Heart left ventricle (tissue), 16 donors: ENCODE data around the gene SLC26A4. TPM values are rescaled to one million over a fixed set of nuclear protein-coding genes. Genes with fewer than 3 reads are reported as not detected.
A peak's percentile ranks its signal among the peaks of the same experiment; 100 is the strongest.

Experiments used
- ATAC-seq, 4 donors: fragments of 200-7000 bp; cut with Tn5 transposase; one replicate each; pipeline ENCODE4 v1.9.1; 2020 to 2022; ENCODE audit warnings: moderate library complexity in 4 of 4, mild to moderate bottlenecking in 3 of 4, moderate number of reproducible peaks in 1 of 4
- DNase-seq, 5 donors: peaks; one replicate each; pipeline ENCODE4 v3.0.0-alpha.2; 2020
- H3K27ac ChIP-seq, 12 donors: fragments of 200-600 bp; sonication (generic) in 4 of 12; one replicate each; pipeline versions ENCODE4 v1.5.0 to v1.8.0; 2016 to 2022; ENCODE audit warnings: mild to moderate bottlenecking in 2 of 12
- H3K27me3 ChIP-seq, 9 donors: fragments of 200-600 bp; sonication (generic) in 2 of 9; one replicate each; pipeline versions ENCODE4 v1.5.1 to v1.8.0; 2016 to 2022; ENCODE audit warnings: mild to moderate bottlenecking in 3 of 9
- H3K36me3 ChIP-seq, 9 donors: fragments of 200-600 bp; sonication (generic) in 2 of 9; one replicate each; pipeline versions ENCODE4 v1.5.0 to v1.8.0; 2018 to 2022; ENCODE audit warnings: mild to moderate bottlenecking in 2 of 9
- H3K4me1 ChIP-seq, 12 donors: fragments of 200-600 bp; sonication (generic) in 4 of 12; one replicate each; pipeline versions ENCODE4 v1.5.0 to v1.8.0; 2016 to 2022; ENCODE audit warnings: mild to moderate bottlenecking in 3 of 12
- H3K4me3 ChIP-seq, 12 donors: fragments of 200-600 bp; sonication (generic) in 4 of 12; one replicate each; pipeline versions ENCODE4 v1.5.0 to v1.8.0; 2017 to 2022; ENCODE audit warnings: mild to moderate bottlenecking in 9 of 12, moderate library complexity in 4 of 12
- H3K9me3 ChIP-seq, 12 donors: fragments of 200-600 bp; sonication (generic) in 4 of 12; one replicate each; pipeline versions ENCODE4 v1.5.0 to v1.8.0; 2016 to 2022; ENCODE audit warnings: mild to moderate bottlenecking in 1 of 12
- POLR2A ChIP-seq, 2 donors: fragments of 450-650 bp; IDR thresholded peaks; one replicate each; pipeline ENCODE4 v1.6.1; 2017; ENCODE audit warnings: antibody characterized with exemption in 2 of 2, mild to moderate bottlenecking in 2 of 2, moderate library complexity in 2 of 2
- WGBS, 4 donors: extraction: QIAGEN DNeasy Blood & Tissue Kit in 2 of 4; methylation state at CpG; one replicate each; pipeline versions ENCODE4 v1.1.5 to v1.1.7; 2013 to 2018; 5-methylcytosine and 5-hydroxymethylcytosine counted together
- intact Hi-C, 10 donors: fragments of 100-400 bp; cut with DNase I; formaldehyde crosslinking; loops; one replicate each; pipeline versions ENCODE4 v1.11.1 to v1.14.2; 2022
- polyA plus RNA-seq, 2 donors: library from polyadenylated mRNA; stranded (reverse); fragments of 200-250 nt; gene quantifications; one replicate each; pipeline ENCODE4 v1.2.3, GENCODE V29; 2013
- total RNA-seq, 9 donors: library from RNA; depleted of rRNA in 2 of 9; stranded (reverse); fragments of >200 nt in 2 of 9; fragmentation: NEBNext Ultra II Directional in 3 of 9; extraction: Animal tissue kit (Norgen Biotek cat#: 25700) in 3 of 9; gene quantifications; one replicate each; pipeline versions ENCODE4 v1.1.0 to v1.2.4, GENCODE V29; 2016 to 2023
- TF ChIP-seq, protein P1 (sequence below), 12 donors: fragments of 200-600 bp; sonication (generic) in 4 of 12; IDR thresholded peaks; one replicate each; pipeline versions ENCODE4 v1.5.0 to v1.8.0; 2018 to 2022; ENCODE audit warnings: antibody characterized with exemption in 12 of 12, mild to moderate bottlenecking in 5 of 12
- donor health status: ischemic (EF 13 %, LVEDD 7.1; RV severe dilation, severe dysfunction).
- donor health status: healthy with polysubstance abuse.
- donor health status: DM: no; HTN: yes; CAD: no.
- donor health status: DM: no; HTN: no; CAD: no.
- donor health status: ischemic (EF 25% LVEDD 6.9; RV normal size, moderate dysfunction).
- donor health status: ischemic (EF 25% LVEDD 5.7; RV mildly dilated, moderate dysfunction).
- donor health status: healthy.
- donor health status: DM: yes; HTN: yes; CAD: no.
- donor health status: ischemic (EF 35%, LVEDD 5.7; RV mildly dilated, moderate dysfunction).
- donor health status: nonischemic (EF 11% LVEDD 7.7; RV severe dilation, severe dysfunction).
- donor health status: DM: yes; HTN: yes; CAD: no.
- donor health status: PGD.
- donor health status: ischemic (EF 29% LVEDD 5.4; RV normal size, mild dysfunction).
- donor health status: nonischemic (EF 23%, LVEDD 6.1; RV moderate dilation, normal function).

SLC26A4 gene
- total and polyA plus RNA-seq, 11 donors = 0.19 to 1.8 (median 0.42) TPM

DNA sequence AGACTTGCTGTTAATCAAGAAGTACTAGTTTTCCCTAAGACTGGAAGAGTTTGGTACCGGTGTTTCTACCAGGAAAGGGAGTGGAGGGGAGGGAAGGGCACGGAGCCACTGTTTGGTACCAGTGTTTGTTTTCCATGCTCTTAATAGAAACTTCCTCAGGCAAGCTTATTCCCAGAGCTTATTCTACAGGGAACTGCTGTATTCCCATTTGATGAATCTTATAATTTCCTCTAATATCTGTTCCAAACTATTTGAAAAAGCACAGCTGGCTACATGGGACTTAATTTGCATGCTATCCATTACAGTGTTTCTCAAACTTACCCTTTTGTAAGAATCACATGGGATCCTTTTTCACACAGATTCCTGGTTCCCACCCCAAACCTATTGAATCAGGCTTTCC, 23.7 kb downstream of the SLC26A4 start:
- intact Hi-C loops = no loop called here
- Histone ChIP-seq H3K4me1 (peaks cover 0 to 7% (median 0%) of the 10 kb centered on the region in 12 donors), H3K36me3 (no peaks in the 10 kb centered on the region), H3K4me3 (no peak overlapping the region), H3K9me3 (no peaks in the 10 kb centered on the region), H3K27ac (peak overlapping the region in 1 of 12 donors; percentile 15), H3K27me3 (no peaks in the 10 kb centered on the region)
- 41 to 63% (median 54%) methylated on average over 2 of the region's 2 CpGs for WGBS, 4 donors
- ATAC-seq = no peak
- TF ChIP-seq, protein P1, sequence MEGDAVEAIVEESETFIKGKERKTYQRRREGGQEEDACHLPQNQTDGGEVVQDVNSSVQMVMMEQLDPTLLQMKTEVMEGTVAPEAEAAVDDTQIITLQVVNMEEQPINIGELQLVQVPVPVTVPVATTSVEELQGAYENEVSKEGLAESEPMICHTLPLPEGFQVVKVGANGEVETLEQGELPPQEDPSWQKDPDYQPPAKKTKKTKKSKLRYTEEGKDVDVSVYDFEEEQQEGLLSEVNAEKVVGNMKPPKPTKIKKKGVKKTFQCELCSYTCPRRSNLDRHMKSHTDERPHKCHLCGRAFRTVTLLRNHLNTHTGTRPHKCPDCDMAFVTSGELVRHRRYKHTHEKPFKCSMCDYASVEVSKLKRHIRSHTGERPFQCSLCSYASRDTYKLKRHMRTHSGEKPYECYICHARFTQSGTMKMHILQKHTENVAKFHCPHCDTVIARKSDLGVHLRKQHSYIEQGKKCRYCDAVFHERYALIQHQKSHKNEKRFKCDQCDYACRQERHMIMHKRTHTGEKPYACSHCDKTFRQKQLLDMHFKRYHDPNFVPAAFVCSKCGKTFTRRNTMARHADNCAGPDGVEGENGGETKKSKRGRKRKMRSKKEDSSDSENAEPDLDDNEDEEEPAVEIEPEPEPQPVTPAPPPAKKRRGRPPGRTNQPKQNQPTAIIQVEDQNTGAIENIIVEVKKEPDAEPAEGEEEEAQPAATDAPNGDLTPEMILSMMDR (IDR thresholded peaks at IDR 0.05) = no peak
- no peak for TF ChIP-seq POLR2A (IDR thresholded peaks at IDR 0.05)
- DNase-seq = no peak

DNA sequence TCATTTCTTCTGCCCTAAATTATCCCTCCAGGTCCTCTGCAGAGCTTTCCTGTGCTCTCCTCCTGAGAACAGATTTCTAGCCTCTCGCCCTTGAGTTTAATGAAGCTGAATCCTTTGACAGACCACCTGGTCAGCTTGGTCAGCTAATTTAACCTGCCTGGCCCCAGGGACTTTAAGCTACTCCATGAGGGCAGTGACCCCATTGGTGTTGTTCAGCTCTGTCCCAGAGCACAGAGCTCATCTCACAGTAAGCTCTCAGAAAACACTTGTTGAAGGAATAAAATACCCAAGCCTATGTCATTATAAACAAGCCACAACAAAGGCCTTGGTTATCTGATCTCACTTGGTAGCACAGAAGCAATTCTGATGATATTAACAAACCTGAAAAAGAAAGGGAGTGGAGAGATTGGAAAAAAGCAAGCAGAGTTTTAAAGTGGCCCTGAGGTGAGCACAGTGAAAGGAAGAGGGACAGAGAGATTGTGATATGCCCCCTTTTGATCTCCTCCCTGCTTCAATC, 24.4 kb downstream of the SLC26A4 start:
- Histone ChIP-seq H3K27ac (peak overlapping the region in 1 of 12 donors; percentile 15), H3K36me3 (no peaks in the 10 kb centered on the region), H3K4me1 (peaks cover 0 to 8% (median 0%) of the 10 kb centered on the region in 12 donors), H3K27me3 (no peaks in the 10 kb centered on the region), H3K4me3 (no peak overlapping the region), H3K9me3 (no peaks in the 10 kb centered on the region)
- 79 to 93% (median 90%) methylated on average over 1 of the region's 1 CpG for WGBS, 4 donors
- no peak for DNase-seq
- ATAC-seq = no peak
- intact Hi-C loops = no loop called here
- TF ChIP-seq, protein P1 (IDR thresholded peaks at IDR 0.05) = no peak
- TF ChIP-seq POLR2A (IDR thresholded peaks at IDR 0.05) = no peak

DNA sequence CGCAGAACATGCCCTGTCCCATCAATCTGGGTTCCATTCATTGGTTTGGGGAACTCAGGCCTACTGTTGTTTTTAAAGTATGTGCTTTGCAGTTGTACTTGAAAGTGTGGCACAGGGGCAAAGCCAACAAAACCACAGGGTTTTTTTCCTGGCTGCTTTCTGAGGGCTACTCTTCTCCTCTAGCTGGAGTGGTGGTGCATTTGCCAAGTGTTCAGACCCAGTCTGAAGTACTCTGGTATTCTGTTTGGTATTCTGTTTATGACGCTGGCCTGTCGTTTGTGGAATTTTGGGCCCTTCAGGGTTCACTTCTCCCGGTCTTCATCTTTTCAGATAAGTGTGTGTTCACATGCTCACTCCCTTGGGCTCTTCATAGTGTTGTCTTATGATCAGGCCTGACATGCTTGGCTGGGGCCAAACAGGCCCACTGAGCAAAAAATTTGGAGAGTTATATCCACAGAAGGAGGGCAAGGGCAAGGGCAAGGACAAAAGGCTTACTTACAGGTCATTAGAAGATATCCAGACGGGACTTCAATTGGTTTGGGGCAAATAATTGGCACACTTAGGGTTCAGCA, 26.3 kb downstream of the SLC26A4 start:
- DNase-seq = no peak
- no peaks in the 10 kb centered on the region for H3K36me3 ChIP-seq
- H3K27me3 ChIP-seq = no peaks in the 10 kb centered on the region
- TF ChIP-seq, protein P1 (IDR thresholded peaks at IDR 0.05) = no peak
- no peak for TF ChIP-seq POLR2A (IDR thresholded peaks at IDR 0.05)
- no peaks in the 10 kb centered on the region for H3K9me3 ChIP-seq
- 75 to 89% (median 84%) methylated on average over 5 of the region's 5 CpGs for WGBS, 4 donors
- no peak for ATAC-seq
- peaks cover 0 to 24% (median 5%) of the 10 kb centered on the region in 12 donors for H3K4me1 ChIP-seq
- no peak overlapping the region for H3K27ac ChIP-seq
- no peak overlapping the region for H3K4me3 ChIP-seq
- intact Hi-C loops = no loop called here

DNA sequence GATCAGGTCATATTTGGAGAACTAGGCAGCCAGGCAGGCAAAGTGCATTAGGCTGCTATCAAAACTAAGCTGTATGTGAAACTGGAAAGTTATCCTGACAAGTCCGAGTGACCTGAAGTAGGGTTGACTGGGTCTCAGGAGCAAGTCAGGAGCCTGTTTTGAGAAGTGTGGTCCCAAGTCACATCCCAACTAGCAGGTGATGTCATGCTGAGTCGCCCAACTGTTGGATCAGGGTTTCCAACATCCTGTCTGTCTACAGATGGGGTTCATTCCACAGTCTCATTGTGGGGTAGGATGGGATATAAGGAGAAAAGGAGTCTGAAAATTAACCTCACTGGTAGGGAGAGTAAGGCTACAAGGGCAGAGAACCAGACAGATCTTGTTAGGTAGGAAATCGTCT, 27.0 kb downstream of the SLC26A4 start:
- no peaks in the 10 kb centered on the region for H3K36me3 ChIP-seq
- H3K4me1 ChIP-seq = peaks cover 0 to 29% (median 6%) of the 10 kb centered on the region in 12 donors
- no peak for TF ChIP-seq POLR2A (IDR thresholded peaks at IDR 0.05)
- TF ChIP-seq, protein P1 (IDR thresholded peaks at IDR 0.05) = no peak
- no peaks in the 10 kb centered on the region for H3K9me3 ChIP-seq
- intact Hi-C loops = no loop called here
- DNase-seq (no peak), ATAC-seq (no peak)
- no peaks in the 10 kb centered on the region for H3K27me3 ChIP-seq
- no peak overlapping the region for H3K4me3 ChIP-seq
- WGBS, 4 donors = 71 to 81% (median 79%) methylated on average over 3 of the region's 3 CpGs
- H3K27ac ChIP-seq = no peak overlapping the region
